B cell (primary cell): ENCODE data around the gene KLHDC8B.

Experiments
- CTCF ChIP-seq: fragments of 200-600 bp; IDR thresholded peaks from one replicate; pipeline ENCODE4 v1.8.0; 2022; ENCODE audit warnings: antibody characterized with exemption, mild to moderate bottlenecking
- EZH2 ChIP-seq: IDR thresholded peaks from 2 replicates; pipeline ENCODE4 v1.6.1; 2012; ENCODE audit warnings: borderline replicate concordance, low read depth, mild to moderate bottlenecking, moderate library complexity, low read length; ENCODE audit not compliant: insufficient read depth, poor library complexity, severe bottlenecking

- TF ChIP-seq CTCF = no peak
- no peak for TF ChIP-seq EZH2
Observed at GRCh38 chr3:49122886-49123545, 48.4 kb upstream of the KLHDC8B start.
